Activated CD4-positive, alpha-beta memory T cell treated with anti-CD3 and anti-CD28 coated beads, Interleukin-2, amount 10 ng/mL, durations not matched to agents 7 days and 5 days (primary cell): ENCODE measurements around the gene VWA2. TPM values are rescaled to one million over a fixed set of nuclear protein-coding genes. Genes with fewer than 3 reads are reported as not detected.

ENCODE experiments used
- CTCF ChIA-PET: fragments of 350-600 bp; sonication (Branson Sonifier 250); formaldehyde crosslinking; loops from one replicate; lab custom pipeline; 2021; ENCODE audit warnings: antibody characterized with exemption, inconsistent platforms; lab: Charles Lee
- POLR2A ChIA-PET: fragments of 350-600 bp; sonication (Branson Sonifier 250); formaldehyde crosslinking; loops from one replicate; lab custom pipeline; 2021; ENCODE audit warnings: antibody characterized with exemption; lab: Charles Lee
- DNase-seq: peaks from one replicate; pipeline ENCODE4 v3.0.0-alpha.2; 2020
- H3K27ac Mint-ChIP-seq: one replicate; pipeline ENCODE4 v1.8.0; 2021; ENCODE audit warnings: mild to moderate bottlenecking, mixed read lengths
- H3K27me3 Mint-ChIP-seq: one replicate; pipeline ENCODE4 v1.8.0; 2021; ENCODE audit warnings: mixed read lengths
- H3K36me3 Mint-ChIP-seq: one replicate; pipeline ENCODE4 v1.8.0; 2021; ENCODE audit warnings: low read depth, mixed read lengths
- H3K4me1 Mint-ChIP-seq: one replicate; pipeline ENCODE4 v1.8.0; 2021; ENCODE audit warnings: mixed read lengths
- H3K4me3 Mint-ChIP-seq: one replicate; pipeline ENCODE4 v1.8.0; 2021; ENCODE audit warnings: mild to moderate bottlenecking, mixed read lengths
- H3K9me3 Mint-ChIP-seq: one replicate; pipeline ENCODE4 v1.8.0; 2021; ENCODE audit warnings: mixed read lengths
- total RNA-seq, 2 experiments: library from RNA; stranded (reverse); gene quantifications; one replicate each; pipeline ENCODE4 v1.2.3, GENCODE V29; 2021

VWA2 gene
- total RNA-seq, 2 experiments from 2014 or later = not detected

GRCh38 chr10:114308531-114309363, 69.7 kb downstream of the VWA2 start:
- no peak for DNase-seq
- H3K36me3 Mint-ChIP-seq = no peaks in the 10 kb centered on the region
- H3K27ac Mint-ChIP-seq = no peak overlapping the region
- peaks cover 10% of the 10 kb centered on the region for H3K4me1 Mint-ChIP-seq
- CTCF ChIA-PET = no interaction called here
- H3K27me3 Mint-ChIP-seq = no peaks in the 10 kb centered on the region
- POLR2A ChIA-PET = no interaction called here
- H3K9me3 Mint-ChIP-seq = no peaks in the 10 kb centered on the region
- H3K4me3 Mint-ChIP-seq = no peak overlapping the region

- no peaks in the 10 kb centered on the region for H3K36me3 Mint-ChIP-seq
- no peak overlapping the region for H3K27ac Mint-ChIP-seq
- H3K9me3 Mint-ChIP-seq = no peaks in the 10 kb centered on the region
- ChIA-PET POLR2A (no interaction called here), CTCF (no interaction called here)
- H3K27me3 Mint-ChIP-seq = no peaks in the 10 kb centered on the region
- H3K4me3 Mint-ChIP-seq = no peak overlapping the region
- peaks cover 5% of the 10 kb centered on the region for H3K4me1 Mint-ChIP-seq
- DNase-seq = no peak
These were observed 70.3 kb downstream of the VWA2 start for GRCh38 chr10:114309364-114309651.

GRCh38 chr10:114310346-114310745, 71.3 kb downstream of the VWA2 start:
- no peak for DNase-seq
- H3K4me3 Mint-ChIP-seq = no peak overlapping the region
- H3K36me3 Mint-ChIP-seq = no peaks in the 10 kb centered on the region
- H3K27ac Mint-ChIP-seq = no peak overlapping the region
- POLR2A ChIA-PET = no interaction called here
- H3K27me3 Mint-ChIP-seq = no peaks in the 10 kb centered on the region
- no peaks in the 10 kb centered on the region for H3K9me3 Mint-ChIP-seq
- no peaks in the 10 kb centered on the region for H3K4me1 Mint-ChIP-seq
- CTCF ChIA-PET = no interaction called here

GRCh38 chr10:114311023-114311422, 72.0 kb downstream of the VWA2 start:
- peaks cover 1% of the 10 kb centered on the region for H3K27me3 Mint-ChIP-seq
- POLR2A ChIA-PET = no interaction called here
- H3K4me1 Mint-ChIP-seq = no peaks in the 10 kb centered on the region
- H3K36me3 Mint-ChIP-seq = no peaks in the 10 kb centered on the region
- no peak for DNase-seq
- H3K27ac Mint-ChIP-seq = no peak overlapping the region
- CTCF ChIA-PET = no interaction called here
- no peak overlapping the region for H3K4me3 Mint-ChIP-seq
- H3K9me3 Mint-ChIP-seq = no peaks in the 10 kb centered on the region

GRCh38 chr10:114311496-114312209, 72.6 kb downstream of the VWA2 start:
- ChIA-PET CTCF (interaction anchor here (0.6 kb wide), 1 partner anchor 490 kb away, joined by 4 read pairs; no protein-coding TSS in a partner anchor), POLR2A (no interaction called here)
- Mint-ChIP-seq H3K27me3 (peaks cover 6% of the 10 kb centered on the region), H3K9me3 (no peaks in the 10 kb centered on the region), H3K4me3 (no peak overlapping the region), H3K27ac (no peak overlapping the region), H3K4me1 (no peaks in the 10 kb centered on the region), H3K36me3 (no peaks in the 10 kb centered on the region)
- no peak for DNase-seq

- CTCF ChIA-PET = no interaction called here
- peaks cover 12% of the 10 kb centered on the region for H3K27me3 Mint-ChIP-seq
- no peak overlapping the region for H3K27ac Mint-ChIP-seq
- H3K4me1 Mint-ChIP-seq = no peaks in the 10 kb centered on the region
- no peak for DNase-seq
- no peaks in the 10 kb centered on the region for H3K9me3 Mint-ChIP-seq
- H3K4me3 Mint-ChIP-seq = no peak overlapping the region
- POLR2A ChIA-PET = no interaction called here
- no peaks in the 10 kb centered on the region for H3K36me3 Mint-ChIP-seq
These were observed 74.1 kb downstream of the VWA2 start for GRCh38 chr10:114313139-114313538.

- CTCF ChIA-PET = no interaction called here
- no peaks in the 10 kb centered on the region for H3K36me3 Mint-ChIP-seq
- no peaks in the 10 kb centered on the region for H3K9me3 Mint-ChIP-seq
- H3K4me1 Mint-ChIP-seq = no peaks in the 10 kb centered on the region
- POLR2A ChIA-PET = no interaction called here
- H3K4me3 Mint-ChIP-seq = no peak overlapping the region
- peaks cover 13% of the 10 kb centered on the region for H3K27me3 Mint-ChIP-seq
- H3K27ac Mint-ChIP-seq = no peak overlapping the region
- DNase-seq = no peak
These were observed 74.8 kb downstream of the VWA2 start for GRCh38 chr10:114313866-114314265.

GRCh38 chr10:114315566-114316420, 76.7 kb downstream of the VWA2 start:
- ChIA-PET CTCF (interaction anchor here (1.0 to 1.4 kb wide), 2 partner anchors 12 kb away, joined by 4 to 6 read pairs; no protein-coding TSS in a partner anchor), POLR2A (no interaction called here)
- Mint-ChIP-seq H3K27me3 (peaks cover 17% of the 10 kb centered on the region), H3K4me3 (no peak overlapping the region), H3K4me1 (no peaks in the 10 kb centered on the region), H3K27ac (no peak overlapping the region), H3K9me3 (no peaks in the 10 kb centered on the region), H3K36me3 (no peaks in the 10 kb centered on the region)
- no peak for DNase-seq

- no peaks in the 10 kb centered on the region for H3K4me1 Mint-ChIP-seq
- no peak overlapping the region for H3K27ac Mint-ChIP-seq
- peaks cover 17% of the 10 kb centered on the region for H3K27me3 Mint-ChIP-seq
- no peak for DNase-seq
- no peaks in the 10 kb centered on the region for H3K9me3 Mint-ChIP-seq
- no peaks in the 10 kb centered on the region for H3K36me3 Mint-ChIP-seq
- no peak overlapping the region for H3K4me3 Mint-ChIP-seq
- ChIA-PET CTCF (interaction anchor here (1.0 kb wide), 1 partner anchor 13 kb away, joined by 6 read pairs; no protein-coding TSS in a partner anchor), POLR2A (no interaction called here)
These were observed 77.7 kb downstream of the VWA2 start for GRCh38 chr10:114316744-114317143.

GRCh38 chr10:114319406-114320248, 80.6 kb downstream of the VWA2 start:
- Mint-ChIP-seq H3K27ac (no peak overlapping the region), H3K27me3 (peaks cover 17% of the 10 kb centered on the region), H3K36me3 (no peaks in the 10 kb centered on the region), H3K4me1 (no peaks in the 10 kb centered on the region), H3K4me3 (no peak overlapping the region), H3K9me3 (no peaks in the 10 kb centered on the region)
- DNase-seq = no peak
- CTCF ChIA-PET = interaction anchor here (2.8 kb wide), 1 partner anchor 16 kb away, joined by 9 read pairs; no protein-coding TSS in a partner anchor
- POLR2A ChIA-PET = no interaction called here

GRCh38 chr10:114320249-114321116, 81.4 kb downstream of the VWA2 start:
- ChIA-PET POLR2A (no interaction called here), CTCF (interaction anchor here (2.8 kb wide), 1 partner anchor 17 kb away, joined by 9 read pairs; no protein-coding TSS in a partner anchor)
- Mint-ChIP-seq H3K36me3 (no peaks in the 10 kb centered on the region), H3K4me1 (no peaks in the 10 kb centered on the region), H3K27ac (no peak overlapping the region), H3K4me3 (no peak overlapping the region), H3K9me3 (no peaks in the 10 kb centered on the region), H3K27me3 (peaks cover 17% of the 10 kb centered on the region)
- no peak for DNase-seq
